T-helper 2 cell treated with Interferon-gamma antibody and Interleukin-4, amounts not matched to agents 5 μg/mL and 100 μg/mL, for 36 hours (primary cell): ENCODE measurements around the gene SMARCA2.

Experiments used
- DNase-seq: peaks from one replicate; pipeline ENCODE4 v3.0.0; 2021; ENCODE audit warnings: low spot score
- H3K27ac Mint-ChIP-seq: one replicate; pipeline ENCODE4 v1.8.0; 2021; ENCODE audit warnings: mild to moderate bottlenecking, mixed read lengths
- H3K27me3 Mint-ChIP-seq: one replicate; pipeline ENCODE4 v1.8.0; 2021; ENCODE audit warnings: low read depth, mixed read lengths
- H3K36me3 Mint-ChIP-seq: one replicate; pipeline ENCODE4 v1.8.0; 2021; ENCODE audit warnings: low read depth, mixed read lengths
- H3K4me1 Mint-ChIP-seq: one replicate; pipeline ENCODE4 v1.8.0; 2021; ENCODE audit warnings: low read depth, mixed read lengths
- H3K4me3 Mint-ChIP-seq: one replicate; pipeline ENCODE4 v1.8.0; 2022; ENCODE audit warnings: mild to moderate bottlenecking, moderate library complexity, mixed read lengths
- H3K9me3 Mint-ChIP-seq: one replicate; pipeline ENCODE4 v1.8.0; 2021; ENCODE audit warnings: mixed read lengths

Gene SMARCA2

GRCh38 chr9:2230362-2230761 is 215.2 kb downstream of the SMARCA2 start:
- H3K27ac Mint-ChIP-seq, result no peak overlapping the region
- H3K27me3 Mint-ChIP-seq, result peaks cover 6% of the 10 kb centered on the region

GRCh38 chr9:2231101-2231500 is 216.0 kb downstream of the SMARCA2 start:
- no peak overlapping the region for H3K4me3 Mint-ChIP-seq
- H3K9me3 Mint-ChIP-seq, result no peaks in the 10 kb centered on the region
- H3K27me3 Mint-ChIP-seq, result peaks cover 6% of the 10 kb centered on the region
- peaks cover 4% of the 10 kb centered on the region for H3K4me1 Mint-ChIP-seq
- no peak for DNase-seq
- H3K36me3 Mint-ChIP-seq, result no peaks in the 10 kb centered on the region
- no peak overlapping the region for H3K27ac Mint-ChIP-seq

More at GRCh38 chr9:2230362-2230761, 215.2 kb downstream of the SMARCA2 start:
- Mint-ChIP-seq H3K36me3 (no peaks in the 10 kb centered on the region), H3K4me1 (peaks cover 4% of the 10 kb centered on the region), H3K4me3 (no peak overlapping the region), H3K9me3 (no peaks in the 10 kb centered on the region)
- no peak for DNase-seq

- DNase-seq, result no peak
- no peak overlapping the region for H3K4me3 Mint-ChIP-seq
- H3K27me3 Mint-ChIP-seq, result peaks cover 6% of the 10 kb centered on the region
- no peaks in the 10 kb centered on the region for H3K36me3 Mint-ChIP-seq
- no peak overlapping the region for H3K27ac Mint-ChIP-seq
- H3K9me3 Mint-ChIP-seq, result no peaks in the 10 kb centered on the region
- H3K4me1 Mint-ChIP-seq, result peaks cover 4% of the 10 kb centered on the region
These were observed 216.7 kb downstream of the SMARCA2 start for GRCh38 chr9:2231829-2232228.

- no peaks in the 10 kb centered on the region for H3K9me3 Mint-ChIP-seq
- H3K4me1 Mint-ChIP-seq, result peaks cover 3% of the 10 kb centered on the region
- peaks cover 12% of the 10 kb centered on the region for H3K27me3 Mint-ChIP-seq
- H3K36me3 Mint-ChIP-seq, result no peaks in the 10 kb centered on the region
- no peak overlapping the region for H3K27ac Mint-ChIP-seq
- no peak overlapping the region for H3K4me3 Mint-ChIP-seq
- DNase-seq, result no peak
These were observed 218.1 kb downstream of the SMARCA2 start for GRCh38 chr9:2233274-2233673.

GRCh38 chr9:2234371-2234893 is 219.3 kb downstream of the SMARCA2 start:
- Mint-ChIP-seq H3K9me3 (no peaks in the 10 kb centered on the region), H3K36me3 (no peaks in the 10 kb centered on the region), H3K4me1 (no peaks in the 10 kb centered on the region), H3K27me3 (peaks cover 21% of the 10 kb centered on the region), H3K4me3 (no peak overlapping the region), H3K27ac (no peak overlapping the region)
- DNase-seq, result no peak

- H3K4me1 Mint-ChIP-seq, result no peaks in the 10 kb centered on the region
- H3K36me3 Mint-ChIP-seq, result no peaks in the 10 kb centered on the region
These were observed 220.5 kb downstream of the SMARCA2 start for GRCh38 chr9:2235623-2236022.

GRCh38 chr9:2236850-2237249 is 221.7 kb downstream of the SMARCA2 start:
- no peaks in the 10 kb centered on the region for H3K36me3 Mint-ChIP-seq
- peaks cover 32% of the 10 kb centered on the region for H3K27me3 Mint-ChIP-seq
- peaks cover 5% of the 10 kb centered on the region for H3K4me1 Mint-ChIP-seq
- no peak overlapping the region for H3K4me3 Mint-ChIP-seq
- no peaks in the 10 kb centered on the region for H3K9me3 Mint-ChIP-seq
- H3K27ac Mint-ChIP-seq, result no peak overlapping the region
- DNase-seq, result no peak

More at GRCh38 chr9:2235623-2236022, 220.5 kb downstream of the SMARCA2 start:
- H3K27ac Mint-ChIP-seq, result no peak overlapping the region
- DNase-seq, result no peak
- peaks cover 31% of the 10 kb centered on the region for H3K27me3 Mint-ChIP-seq
- H3K4me3 Mint-ChIP-seq, result no peak overlapping the region
- no peaks in the 10 kb centered on the region for H3K9me3 Mint-ChIP-seq

GRCh38 chr9:2241461-2241835 is 226.3 kb downstream of the SMARCA2 start:
- Mint-ChIP-seq H3K27ac (no peak overlapping the region), H3K27me3 (peaks cover 50% of the 10 kb centered on the region), H3K36me3 (no peaks in the 10 kb centered on the region), H3K4me3 (peak overlapping the region; percentile 83), H3K9me3 (no peaks in the 10 kb centered on the region), H3K4me1 (peaks cover 12% of the 10 kb centered on the region)
- DNase-seq, result no peak

- H3K27ac Mint-ChIP-seq, result no peak overlapping the region
- peak overlapping the region; percentile 83 for H3K4me3 Mint-ChIP-seq
- no peaks in the 10 kb centered on the region for H3K9me3 Mint-ChIP-seq
- H3K27me3 Mint-ChIP-seq, result peaks cover 49% of the 10 kb centered on the region
- peaks cover 12% of the 10 kb centered on the region for H3K4me1 Mint-ChIP-seq
- DNase-seq, result peak; percentile 58
- no peaks in the 10 kb centered on the region for H3K36me3 Mint-ChIP-seq
These were observed 226.9 kb downstream of the SMARCA2 start for GRCh38 chr9:2241836-2242741.

- Mint-ChIP-seq H3K9me3 (no peaks in the 10 kb centered on the region), H3K27me3 (peaks cover 47% of the 10 kb centered on the region), H3K4me3 (peak overlapping the region; percentile 83), H3K27ac (no peak overlapping the region), H3K36me3 (no peaks in the 10 kb centered on the region), H3K4me1 (peaks cover 12% of the 10 kb centered on the region)
- no peak for DNase-seq
These were observed 227.7 kb downstream of the SMARCA2 start for GRCh38 chr9:2242831-2243330.
